ENCODE measurements around the gene PTPRN2.

DNA sequence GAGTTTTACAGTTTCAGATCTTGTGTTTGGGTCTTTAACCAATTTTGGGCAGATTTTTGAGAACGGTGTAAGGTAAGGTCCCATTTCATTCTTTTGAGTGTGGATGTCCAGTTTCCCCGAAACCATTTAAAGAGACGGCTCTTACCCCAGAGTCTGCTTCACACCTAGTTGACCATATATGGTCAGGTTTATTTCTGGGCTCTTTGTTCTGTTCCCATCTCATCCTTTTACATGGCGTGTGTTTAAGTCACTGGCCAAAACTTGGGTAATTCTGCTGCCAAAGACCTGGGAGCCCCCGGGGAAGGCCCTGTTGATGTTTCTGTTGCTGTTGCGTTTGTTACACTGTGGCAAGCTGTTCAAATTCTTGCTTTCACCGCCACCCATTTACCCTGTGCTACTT lies 120.1 kb downstream of the PTPRN2 start:
- TF ChIP-seq, protein P1, sequence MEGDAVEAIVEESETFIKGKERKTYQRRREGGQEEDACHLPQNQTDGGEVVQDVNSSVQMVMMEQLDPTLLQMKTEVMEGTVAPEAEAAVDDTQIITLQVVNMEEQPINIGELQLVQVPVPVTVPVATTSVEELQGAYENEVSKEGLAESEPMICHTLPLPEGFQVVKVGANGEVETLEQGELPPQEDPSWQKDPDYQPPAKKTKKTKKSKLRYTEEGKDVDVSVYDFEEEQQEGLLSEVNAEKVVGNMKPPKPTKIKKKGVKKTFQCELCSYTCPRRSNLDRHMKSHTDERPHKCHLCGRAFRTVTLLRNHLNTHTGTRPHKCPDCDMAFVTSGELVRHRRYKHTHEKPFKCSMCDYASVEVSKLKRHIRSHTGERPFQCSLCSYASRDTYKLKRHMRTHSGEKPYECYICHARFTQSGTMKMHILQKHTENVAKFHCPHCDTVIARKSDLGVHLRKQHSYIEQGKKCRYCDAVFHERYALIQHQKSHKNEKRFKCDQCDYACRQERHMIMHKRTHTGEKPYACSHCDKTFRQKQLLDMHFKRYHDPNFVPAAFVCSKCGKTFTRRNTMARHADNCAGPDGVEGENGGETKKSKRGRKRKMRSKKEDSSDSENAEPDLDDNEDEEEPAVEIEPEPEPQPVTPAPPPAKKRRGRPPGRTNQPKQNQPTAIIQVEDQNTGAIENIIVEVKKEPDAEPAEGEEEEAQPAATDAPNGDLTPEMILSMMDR (conservative IDR thresholded peaks at IDR 0.05): no peak
- TF ChIP-seq EZH2 (IDR thresholded peaks at IDR 0.05; ENCODE audit: low read depth): no peak

Data from PC-9 (cell line).